Activated CD8-positive, alpha-beta memory T cell treated with anti-CD3 and anti-CD28 coated beads, Interleukin-2, amount 10 ng/mL, durations not matched to agents 7 days and 5 days (primary cell): ENCODE data around the gene IL21R. TPM values are rescaled to one million over a fixed set of nuclear protein-coding genes. Genes with fewer than 3 reads are reported as not detected.

Experiments
- ATAC-seq: fragments of 150-1000 bp; cut with Tn5 transposase; one replicate; pipeline ENCODE4 v1.10.0; 2021; ENCODE audit warnings: moderate library complexity
- CTCF ChIA-PET: fragments of 350-600 bp; sonication (Branson Sonifier 250); formaldehyde crosslinking; loops from one replicate; lab custom pipeline; 2021; ENCODE audit warnings: antibody characterized with exemption; lab: Charles Lee
- DNase-seq: peaks from one replicate; pipeline ENCODE4 v3.0.0-alpha.2; 2020
- H3K27ac Mint-ChIP-seq: one replicate; pipeline ENCODE4 v1.8.0; 2021; ENCODE audit warnings: mild to moderate bottlenecking, mixed read lengths
- H3K27me3 Mint-ChIP-seq: one replicate; pipeline ENCODE4 v1.8.0; 2021; ENCODE audit warnings: mixed read lengths
- H3K36me3 Mint-ChIP-seq: one replicate; pipeline ENCODE4 v1.8.0; 2021; ENCODE audit warnings: mild to moderate bottlenecking, mixed read lengths
- H3K4me1 Mint-ChIP-seq: one replicate; pipeline ENCODE4 v1.8.0; 2021; ENCODE audit warnings: mixed read lengths
- H3K4me3 Mint-ChIP-seq: one replicate; pipeline ENCODE4 v1.8.0; 2021; ENCODE audit warnings: mild to moderate bottlenecking, moderate library complexity, mixed read lengths
- H3K9me3 Mint-ChIP-seq: one replicate; pipeline ENCODE4 v1.8.0; 2022; ENCODE audit warnings: low read depth, mixed read lengths
- total RNA-seq, 2 experiments: library from RNA; stranded (reverse); gene quantifications; one replicate each; pipeline ENCODE4 v1.2.3, GENCODE V29; 2021

IL21R gene
- total RNA-seq: 10 to 100 TPM; 24.6 to 38.0 TPM

- Mint-ChIP-seq H3K27ac (peak within 1 kb of the TSS; percentile 96), H3K36me3 (peaks cover 10% of the 10 kb centered on the region), H3K9me3 (no peaks in the 10 kb centered on the region), H3K4me1 (peaks cover 63% of the 10 kb centered on the region), H3K4me3 (peak within 1 kb of the TSS; percentile 96), H3K27me3 (no peaks in the 10 kb centered on the region)
- DNase-seq: peak; percentile 92
- ATAC-seq: peak; percentile 64
- CTCF ChIA-PET: interaction anchor here (0.7 to 3.4 kb wide), 9 partner anchors 8 to 84 kb away, joined by 3 to 22 read pairs (median 7); no protein-coding TSS in a partner anchor
Observed at GRCh38 chr16:27401768-27402568, at the start of gene IL21R. TSS of gene IL21R (plus strand) at chr16:27402174. CDS start at chr16:27430072, 27,898 bp downstream.

- no peaks in the 10 kb centered on the region for H3K27me3 Mint-ChIP-seq
- H3K4me1 Mint-ChIP-seq: no peaks in the 10 kb centered on the region
- H3K9me3 Mint-ChIP-seq: no peaks in the 10 kb centered on the region
- no peak for DNase-seq
- no peak overlapping the region for H3K27ac Mint-ChIP-seq
- CTCF ChIA-PET: interaction anchor here (0.9 kb wide), 1 partner anchor 14 kb away, joined by 3 read pairs; no protein-coding TSS in a partner anchor
- no peak overlapping the region for H3K4me3 Mint-ChIP-seq
- H3K36me3 Mint-ChIP-seq: peaks cover 90% of the 10 kb centered on the region
- no peak for ATAC-seq
Observed at GRCh38 chr16:27353853-27354252, 48.1 kb upstream of the IL21R start.

DNA sequence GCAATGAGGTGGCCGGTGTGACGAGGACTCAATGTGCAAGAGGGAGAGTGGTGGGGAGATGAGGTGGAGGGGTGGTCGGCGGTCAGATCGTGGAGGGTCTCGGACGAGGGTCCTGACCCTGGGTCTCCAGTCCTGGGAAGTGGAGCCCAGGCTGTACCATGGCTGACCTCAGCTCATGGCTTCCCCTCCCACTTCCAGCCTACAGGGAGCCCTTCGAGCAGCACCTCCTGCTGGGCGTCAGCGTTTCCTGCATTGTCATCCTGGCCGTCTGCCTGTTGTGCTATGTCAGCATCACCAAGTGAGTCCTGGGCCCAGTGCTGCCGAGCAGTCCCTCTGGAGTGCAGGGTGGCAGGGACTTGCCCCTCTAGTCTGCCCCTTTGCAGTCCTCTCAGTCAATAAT is 46.4 kb upstream of the IL21R start:
- peaks cover 85% of the 10 kb centered on the region for H3K36me3 Mint-ChIP-seq
- no peaks in the 10 kb centered on the region for H3K9me3 Mint-ChIP-seq
- no peaks in the 10 kb centered on the region for H3K27me3 Mint-ChIP-seq
- ATAC-seq (no peak), DNase-seq (no peak)
- no peak overlapping the region for H3K4me3 Mint-ChIP-seq
- no peak overlapping the region for H3K27ac Mint-ChIP-seq
- no peaks in the 10 kb centered on the region for H3K4me1 Mint-ChIP-seq
- CTCF ChIA-PET: interaction anchor here (1.1 to 1.9 kb wide), 4 partner anchors 37 to 176 kb away, joined by 3 to 6 read pairs (median 4); no protein-coding TSS in a partner anchor

DNA sequence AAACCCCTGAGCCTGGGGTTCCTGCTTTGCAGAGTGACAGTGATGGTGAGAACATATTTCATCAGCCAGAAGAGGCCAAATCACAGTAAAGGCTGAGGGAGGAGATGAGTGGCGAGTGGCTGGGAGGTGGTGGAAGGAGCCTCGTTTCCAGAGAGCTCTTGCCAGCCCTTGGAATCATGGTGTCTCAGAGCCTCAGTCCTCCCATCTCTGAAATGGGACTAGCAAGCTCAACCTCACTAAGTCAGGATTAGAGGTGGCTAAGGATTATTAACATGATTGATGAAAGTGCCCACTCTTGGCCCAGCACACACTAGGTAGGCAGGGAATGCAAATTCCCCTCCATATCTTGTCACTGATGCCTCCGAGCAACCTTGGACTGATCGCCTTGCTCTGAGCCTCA is 45.2 kb upstream of the IL21R start:
- H3K36me3 Mint-ChIP-seq: peaks cover 84% of the 10 kb centered on the region
- no peak for DNase-seq
- H3K27me3 Mint-ChIP-seq: no peaks in the 10 kb centered on the region
- H3K9me3 Mint-ChIP-seq: no peaks in the 10 kb centered on the region
- no peak overlapping the region for H3K4me3 Mint-ChIP-seq
- H3K4me1 Mint-ChIP-seq: no peaks in the 10 kb centered on the region
- CTCF ChIA-PET: interaction anchor here (0.8 to 1.0 kb wide), 2 partner anchors 9 to 177 kb away, joined by 3 read pairs; no protein-coding TSS in a partner anchor
- no peak for ATAC-seq
- H3K27ac Mint-ChIP-seq: no peak overlapping the region

GRCh38 chr16:27359051-27359450 is 42.9 kb upstream of the IL21R start:
- no peak overlapping the region for H3K4me3 Mint-ChIP-seq
- peaks cover 1% of the 10 kb centered on the region for H3K4me1 Mint-ChIP-seq
- H3K27me3 Mint-ChIP-seq: no peaks in the 10 kb centered on the region
- DNase-seq (no peak), ATAC-seq (no peak)
- H3K27ac Mint-ChIP-seq: no peak overlapping the region
- CTCF ChIA-PET: no interaction called here
- no peaks in the 10 kb centered on the region for H3K9me3 Mint-ChIP-seq
- H3K36me3 Mint-ChIP-seq: peaks cover 82% of the 10 kb centered on the region

DNA sequence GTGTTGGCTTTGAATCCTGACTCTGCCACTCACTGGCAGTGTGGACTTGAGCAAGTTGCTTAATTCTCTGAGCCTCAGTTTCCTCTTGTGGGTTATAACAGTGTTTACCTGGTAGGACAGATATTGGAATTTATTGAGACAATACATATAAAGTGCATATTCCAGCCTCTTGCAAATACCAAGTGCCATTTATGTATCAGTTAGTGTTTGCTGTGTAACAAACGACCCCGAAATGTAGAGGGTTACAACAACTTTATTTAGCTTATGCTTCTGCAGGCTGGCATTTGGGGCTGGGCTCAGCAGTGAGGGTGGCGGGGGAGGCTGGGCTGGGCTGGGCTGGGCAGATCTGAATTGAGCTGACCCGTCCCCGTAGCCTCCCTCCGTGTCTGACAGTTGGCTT is 42.4 kb upstream of the IL21R start:
- CTCF ChIA-PET: no interaction called here
- ATAC-seq: no peak
- no peak for DNase-seq

GRCh38 chr16:27361987-27362386 is 40.0 kb upstream of the IL21R start:
- H3K27ac Mint-ChIP-seq: no peak overlapping the region
- H3K4me1 Mint-ChIP-seq: peaks cover 19% of the 10 kb centered on the region
- H3K9me3 Mint-ChIP-seq: no peaks in the 10 kb centered on the region
- peaks cover 71% of the 10 kb centered on the region for H3K36me3 Mint-ChIP-seq
- H3K27me3 Mint-ChIP-seq: no peaks in the 10 kb centered on the region
- CTCF ChIA-PET: interaction anchor here (1.3 kb wide), 1 partner anchor 127 kb away, joined by 4 read pairs; no protein-coding TSS in a partner anchor
- ATAC-seq (no peak), DNase-seq (no peak)
- H3K4me3 Mint-ChIP-seq: no peak overlapping the region

More for the DNA sequence above, 42.4 kb upstream of the IL21R start:
- Mint-ChIP-seq H3K27ac (no peak overlapping the region), H3K27me3 (no peaks in the 10 kb centered on the region), H3K4me1 (peaks cover 6% of the 10 kb centered on the region), H3K9me3 (no peaks in the 10 kb centered on the region), H3K36me3 (peaks cover 82% of the 10 kb centered on the region), H3K4me3 (no peak overlapping the region)

GRCh38 chr16:27362570-27363245 is 39.3 kb upstream of the IL21R start:
- CTCF ChIA-PET: interaction anchor here (1.3 kb wide), 1 partner anchor 128 kb away, joined by 4 read pairs; no protein-coding TSS in a partner anchor
- Mint-ChIP-seq H3K9me3 (no peaks in the 10 kb centered on the region), H3K36me3 (peaks cover 66% of the 10 kb centered on the region), H3K27ac (no peak overlapping the region), H3K27me3 (no peaks in the 10 kb centered on the region), H3K4me3 (no peak overlapping the region), H3K4me1 (peaks cover 26% of the 10 kb centered on the region)
- DNase-seq: no peak
- no peak for ATAC-seq

DNA sequence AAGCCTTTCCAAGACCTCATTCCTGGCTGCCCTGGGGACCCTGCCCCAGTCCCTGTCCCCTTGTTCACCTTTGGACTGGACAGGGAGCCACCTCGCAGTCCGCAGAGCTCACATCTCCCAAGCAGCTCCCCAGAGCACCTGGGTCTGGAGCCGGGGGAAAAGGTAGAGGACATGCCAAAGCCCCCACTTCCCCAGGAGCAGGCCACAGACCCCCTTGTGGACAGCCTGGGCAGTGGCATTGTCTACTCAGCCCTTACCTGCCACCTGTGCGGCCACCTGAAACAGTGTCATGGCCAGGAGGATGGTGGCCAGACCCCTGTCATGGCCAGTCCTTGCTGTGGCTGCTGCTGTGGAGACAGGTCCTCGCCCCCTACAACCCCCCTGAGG is 38.7 kb upstream of the IL21R start:
- H3K36me3 Mint-ChIP-seq: peaks cover 61% of the 10 kb centered on the region
- no peaks in the 10 kb centered on the region for H3K9me3 Mint-ChIP-seq
- no peak for ATAC-seq
- H3K27me3 Mint-ChIP-seq: no peaks in the 10 kb centered on the region
- H3K4me1 Mint-ChIP-seq: peaks cover 32% of the 10 kb centered on the region
- no peak for DNase-seq
- H3K4me3 Mint-ChIP-seq: no peak overlapping the region
- H3K27ac Mint-ChIP-seq: no peak overlapping the region
- CTCF ChIA-PET: no interaction called here

- Mint-ChIP-seq H3K4me1 (peaks cover 36% of the 10 kb centered on the region), H3K4me3 (no peak overlapping the region), H3K36me3 (peaks cover 55% of the 10 kb centered on the region), H3K27ac (no peak overlapping the region), H3K9me3 (no peaks in the 10 kb centered on the region), H3K27me3 (no peaks in the 10 kb centered on the region)
- no peak for ATAC-seq
- CTCF ChIA-PET: no interaction called here
- no peak for DNase-seq
Observed at GRCh38 chr16:27363797-27364196, 38.2 kb upstream of the IL21R start.

DNA sequence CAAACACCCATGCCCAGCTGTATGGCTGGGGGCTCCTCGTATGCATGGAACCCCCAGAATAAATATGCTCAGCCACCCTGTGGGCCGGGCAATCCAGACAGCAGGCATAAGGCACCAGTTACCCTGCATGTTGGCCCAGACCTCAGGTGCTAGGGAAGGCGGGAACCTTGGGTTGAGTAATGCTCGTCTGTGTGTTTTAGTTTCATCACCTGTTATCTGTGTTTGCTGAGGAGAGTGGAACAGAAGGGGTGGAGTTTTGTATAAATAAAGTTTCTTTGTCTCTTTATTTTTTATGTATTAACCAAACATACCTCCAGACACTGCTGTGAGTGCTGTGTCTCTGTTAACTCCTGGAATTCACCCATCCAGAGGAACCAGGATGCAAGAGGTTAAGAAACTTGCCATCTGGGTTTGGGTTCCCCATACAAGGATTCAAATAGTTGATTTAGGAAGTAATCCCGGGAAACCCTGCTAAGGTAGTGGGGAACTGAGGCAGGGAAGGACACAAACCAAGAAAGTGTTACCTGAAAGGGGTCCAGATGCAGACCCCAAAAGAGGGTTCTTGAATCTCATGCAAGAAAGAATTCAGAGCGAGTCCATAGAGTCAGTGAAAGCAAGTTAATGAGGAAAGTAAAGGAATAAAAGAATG is 37.4 kb upstream of the IL21R start:
- ATAC-seq (no peak), DNase-seq (no peak)
- Mint-ChIP-seq H3K4me3 (no peak overlapping the region), H3K4me1 (peaks cover 36% of the 10 kb centered on the region), H3K27me3 (no peaks in the 10 kb centered on the region), H3K9me3 (no peaks in the 10 kb centered on the region), H3K36me3 (peaks cover 48% of the 10 kb centered on the region), H3K27ac (peak overlapping the region; percentile 29)
- CTCF ChIA-PET: interaction anchor here (4.3 to 5.7 kb wide), 3 partner anchors 129 to 186 kb away, joined by 51 to 104 read pairs (median 92); no protein-coding TSS in a partner anchor

GRCh38 chr16:27365142-27366089 is 36.6 kb upstream of the IL21R start:
- DNase-seq: no peak
- Mint-ChIP-seq H3K4me3 (no peak overlapping the region), H3K36me3 (peaks cover 52% of the 10 kb centered on the region), H3K4me1 (peaks cover 36% of the 10 kb centered on the region), H3K9me3 (peaks cover 5% of the 10 kb centered on the region), H3K27ac (peak overlapping the region; percentile 55), H3K27me3 (no peaks in the 10 kb centered on the region)
- no peak for ATAC-seq
- CTCF ChIA-PET: interaction anchor here (0.9 to 5.7 kb wide), 10 partner anchors 8 to 255 kb away, joined by 3 to 104 read pairs (median 4); no protein-coding TSS in a partner anchor
